ENCODE measurements around the gene AJAP1. TPM values are rescaled to one million over a fixed set of nuclear protein-coding genes. Genes with fewer than 3 reads are reported as not detected.

The AJAP1 gene
- polyA plus RNA-seq, 1 donor from 2014 or later: 7.9 TPM

DNA sequence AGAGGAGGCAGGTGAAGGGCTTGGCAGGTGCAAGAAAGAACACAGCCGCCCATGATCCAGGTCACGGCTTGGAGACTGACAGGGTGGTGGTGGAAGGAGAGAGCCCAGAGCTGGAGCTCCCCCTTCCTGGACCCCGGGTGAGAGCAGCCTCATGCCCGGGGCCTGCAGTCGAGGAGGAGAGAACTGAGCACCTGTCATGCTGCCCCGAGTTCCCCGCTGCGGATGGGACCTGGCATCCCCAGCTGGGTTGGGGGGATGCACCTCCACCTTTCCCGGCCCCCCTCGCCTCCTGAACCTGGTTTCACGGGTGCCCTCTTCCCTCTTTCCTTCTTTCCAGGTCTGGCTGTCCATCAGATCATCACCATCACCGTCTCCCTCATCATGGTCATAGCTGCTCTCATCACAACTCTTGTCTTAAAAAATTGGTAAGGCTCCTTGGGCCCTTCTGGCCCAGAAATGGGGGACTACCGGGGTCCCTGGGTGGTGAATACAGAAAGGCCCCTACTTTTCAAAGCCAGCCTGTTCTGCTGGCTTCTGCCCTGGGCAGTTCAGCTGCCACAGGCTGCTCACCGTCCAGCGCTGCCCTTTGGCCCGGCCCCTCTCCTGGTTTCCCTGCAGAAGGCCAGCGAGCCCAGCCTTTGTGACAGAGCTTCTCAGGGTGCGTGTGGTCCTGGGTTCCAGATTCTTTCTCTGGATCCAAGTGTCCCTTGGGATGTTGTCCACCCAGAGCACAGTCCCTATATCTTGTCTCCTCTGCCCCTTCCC lies 115.3 kb downstream of the AJAP1 start:
- H3K4me2 ChIP-seq (ENCODE audit: low read length): no peak overlapping the region
- no peaks in the 10 kb centered on the region for H4K20me1 ChIP-seq (ENCODE audit: insufficient read depth)
- no peaks in the 10 kb centered on the region for H3K27me3 ChIP-seq (ENCODE audit: insufficient read depth, low read depth, low read length)
- no peaks in the 10 kb centered on the region for H3F3A ChIP-seq (ENCODE audit: insufficient read depth, low read length, poor library complexity, severe bottlenecking)
- TF ChIP-seq POLR2AphosphoS5 (IDR thresholded peaks at IDR 0.05) (no peak), EP300 (conservative IDR thresholded peaks at IDR 0.05; ENCODE audit: poor library complexity, severe bottlenecking) (no peak), TAF1 (IDR thresholded peaks at IDR 0.05; ENCODE audit: low read depth) (no peak)
- TF ChIP-seq, protein P1, sequence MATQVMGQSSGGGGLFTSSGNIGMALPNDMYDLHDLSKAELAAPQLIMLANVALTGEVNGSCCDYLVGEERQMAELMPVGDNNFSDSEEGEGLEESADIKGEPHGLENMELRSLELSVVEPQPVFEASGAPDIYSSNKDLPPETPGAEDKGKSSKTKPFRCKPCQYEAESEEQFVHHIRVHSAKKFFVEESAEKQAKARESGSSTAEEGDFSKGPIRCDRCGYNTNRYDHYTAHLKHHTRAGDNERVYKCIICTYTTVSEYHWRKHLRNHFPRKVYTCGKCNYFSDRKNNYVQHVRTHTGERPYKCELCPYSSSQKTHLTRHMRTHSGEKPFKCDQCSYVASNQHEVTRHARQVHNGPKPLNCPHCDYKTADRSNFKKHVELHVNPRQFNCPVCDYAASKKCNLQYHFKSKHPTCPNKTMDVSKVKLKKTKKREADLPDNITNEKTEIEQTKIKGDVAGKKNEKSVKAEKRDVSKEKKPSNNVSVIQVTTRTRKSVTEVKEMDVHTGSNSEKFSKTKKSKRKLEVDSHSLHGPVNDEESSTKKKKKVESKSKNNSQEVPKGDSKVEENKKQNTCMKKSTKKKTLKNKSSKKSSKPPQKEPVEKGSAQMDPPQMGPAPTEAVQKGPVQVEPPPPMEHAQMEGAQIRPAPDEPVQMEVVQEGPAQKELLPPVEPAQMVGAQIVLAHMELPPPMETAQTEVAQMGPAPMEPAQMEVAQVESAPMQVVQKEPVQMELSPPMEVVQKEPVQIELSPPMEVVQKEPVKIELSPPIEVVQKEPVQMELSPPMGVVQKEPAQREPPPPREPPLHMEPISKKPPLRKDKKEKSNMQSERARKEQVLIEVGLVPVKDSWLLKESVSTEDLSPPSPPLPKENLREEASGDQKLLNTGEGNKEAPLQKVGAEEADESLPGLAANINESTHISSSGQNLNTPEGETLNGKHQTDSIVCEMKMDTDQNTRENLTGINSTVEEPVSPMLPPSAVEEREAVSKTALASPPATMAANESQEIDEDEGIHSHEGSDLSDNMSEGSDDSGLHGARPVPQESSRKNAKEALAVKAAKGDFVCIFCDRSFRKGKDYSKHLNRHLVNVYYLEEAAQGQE (IDR thresholded peaks at IDR 0.05; ENCODE audit: borderline replicate concordance): no peak
- TF ChIP-seq, protein P2, sequence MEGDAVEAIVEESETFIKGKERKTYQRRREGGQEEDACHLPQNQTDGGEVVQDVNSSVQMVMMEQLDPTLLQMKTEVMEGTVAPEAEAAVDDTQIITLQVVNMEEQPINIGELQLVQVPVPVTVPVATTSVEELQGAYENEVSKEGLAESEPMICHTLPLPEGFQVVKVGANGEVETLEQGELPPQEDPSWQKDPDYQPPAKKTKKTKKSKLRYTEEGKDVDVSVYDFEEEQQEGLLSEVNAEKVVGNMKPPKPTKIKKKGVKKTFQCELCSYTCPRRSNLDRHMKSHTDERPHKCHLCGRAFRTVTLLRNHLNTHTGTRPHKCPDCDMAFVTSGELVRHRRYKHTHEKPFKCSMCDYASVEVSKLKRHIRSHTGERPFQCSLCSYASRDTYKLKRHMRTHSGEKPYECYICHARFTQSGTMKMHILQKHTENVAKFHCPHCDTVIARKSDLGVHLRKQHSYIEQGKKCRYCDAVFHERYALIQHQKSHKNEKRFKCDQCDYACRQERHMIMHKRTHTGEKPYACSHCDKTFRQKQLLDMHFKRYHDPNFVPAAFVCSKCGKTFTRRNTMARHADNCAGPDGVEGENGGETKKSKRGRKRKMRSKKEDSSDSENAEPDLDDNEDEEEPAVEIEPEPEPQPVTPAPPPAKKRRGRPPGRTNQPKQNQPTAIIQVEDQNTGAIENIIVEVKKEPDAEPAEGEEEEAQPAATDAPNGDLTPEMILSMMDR (IDR thresholded peaks at IDR 0.05; ENCODE audit: poor library complexity, severe bottlenecking): no peak
- no peak overlapping the region for H3K4me3 ChIP-seq (ENCODE audit: low read length)
- no peaks in the 10 kb centered on the region for H3K9me3 ChIP-seq (ENCODE audit: low read length)
- no peak overlapping the region for H2AFZ ChIP-seq (ENCODE audit: low read depth, low read length)
- no peaks in the 10 kb centered on the region for H3K79me2 ChIP-seq (replicated peaks; ENCODE audit: insufficient read depth, low read length)
- no peaks in the 10 kb centered on the region for H3K9me2 ChIP-seq (ENCODE audit: insufficient read depth, low read length)
- H3K27ac ChIP-seq (ENCODE audit: low read length): no peak overlapping the region
- H3K9ac ChIP-seq (ENCODE audit: low read length): no peak overlapping the region
- H3K36me3 ChIP-seq (ENCODE audit: insufficient read depth, low read length): no peaks in the 10 kb centered on the region

DNA sequence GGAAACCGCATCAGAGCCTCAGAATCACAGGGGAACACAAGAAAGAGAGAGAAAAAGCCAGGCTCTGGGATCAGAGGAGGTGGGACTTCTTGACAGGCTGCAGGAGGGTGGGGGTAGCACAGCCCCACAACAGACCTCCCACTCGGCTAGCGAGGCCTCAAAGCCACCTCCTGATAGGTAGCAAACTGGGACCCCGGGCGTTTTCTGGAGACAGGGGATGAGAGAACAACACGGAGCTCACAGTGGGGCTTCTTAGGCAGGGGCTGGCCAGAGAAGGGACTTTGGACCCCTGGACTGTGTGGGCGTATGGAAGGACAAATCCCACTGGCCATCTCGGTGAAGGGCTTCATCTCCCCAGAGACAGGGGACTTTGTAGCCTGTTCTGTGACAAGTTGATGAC lies 116.3 kb downstream of the AJAP1 start:
- H4K20me1 ChIP-seq (ENCODE audit: insufficient read depth): no peaks in the 10 kb centered on the region
- no peak overlapping the region for H2AFZ ChIP-seq (ENCODE audit: low read depth, low read length)
- no peak overlapping the region for H3K27ac ChIP-seq (ENCODE audit: low read length)
- H3K9me2 ChIP-seq (ENCODE audit: insufficient read depth, low read length): no peaks in the 10 kb centered on the region
- no peaks in the 10 kb centered on the region for H3K36me3 ChIP-seq (ENCODE audit: insufficient read depth, low read length)
- no peaks in the 10 kb centered on the region for H3K79me2 ChIP-seq (replicated peaks; ENCODE audit: insufficient read depth, low read length)
- no peak overlapping the region for H3K4me2 ChIP-seq (ENCODE audit: low read length)
- TF ChIP-seq RAD21 (conservative IDR thresholded peaks at IDR 0.05): no peak
- TF ChIP-seq SMC3 (conservative IDR thresholded peaks at IDR 0.05; ENCODE audit: poor library complexity): no peak
- TF ChIP-seq, protein P2 (IDR thresholded peaks at IDR 0.05; ENCODE audit: poor library complexity, severe bottlenecking): no peak
- no peak for TF ChIP-seq EP300 (conservative IDR thresholded peaks at IDR 0.05; ENCODE audit: poor library complexity, severe bottlenecking)
- no peak for TF ChIP-seq MXI1 (conservative IDR thresholded peaks at IDR 0.05; ENCODE audit: poor library complexity, severe bottlenecking)
- no peak for TF ChIP-seq EZH2 (IDR thresholded peaks at IDR 0.05; ENCODE audit: borderline replicate concordance, insufficient read depth, low read length, poor library complexity, severe bottlenecking)
- TF ChIP-seq TAF1 (IDR thresholded peaks at IDR 0.05; ENCODE audit: low read depth): no peak
- no peak for TF ChIP-seq POLR2AphosphoS5 (IDR thresholded peaks at IDR 0.05)
- TF ChIP-seq, protein P1 (IDR thresholded peaks at IDR 0.05; ENCODE audit: borderline replicate concordance): no peak
- H3K27me3 ChIP-seq (ENCODE audit: insufficient read depth, low read depth, low read length): no peaks in the 10 kb centered on the region
- no peak overlapping the region for H3K9ac ChIP-seq (ENCODE audit: low read length)
- H3K9me3 ChIP-seq (ENCODE audit: low read length): no peaks in the 10 kb centered on the region
- no peaks in the 10 kb centered on the region for H3F3A ChIP-seq (ENCODE audit: insufficient read depth, low read length, poor library complexity, severe bottlenecking)
- no peak overlapping the region for H3K4me3 ChIP-seq (ENCODE audit: low read length)

Measured in neural cell (in vitro differentiated cells).